H1 (cell line): ENCODE data around the gene ZNF618. TPM values are rescaled to one million over a fixed set of nuclear protein-coding genes. Genes with fewer than 3 reads are reported as not detected.

Experiments
- CTCF ChIA-PET: fragments of 300-600 bp; sonication (Branson Sonifier 250); formaldehyde crosslinking; loops from one replicate; lab custom pipeline; 2021; ENCODE audit not compliant: partially characterized antibody; lab: Charles Lee
- POLR2A ChIA-PET: fragments of 300-600 bp; sonication (Branson Sonifier 250); formaldehyde crosslinking; loops from one replicate; lab custom pipeline; 2021; ENCODE audit warnings: inconsistent platforms; ENCODE audit not compliant: partially characterized antibody; lab: Charles Lee
- DNase-seq, 2 experiments: peaks; one replicate each; pipeline versions ENCODE4 v3.0.0 to v3.0.0-alpha.2; 2010 to 2022; ENCODE audit warnings: low spot score in 2 of 2, low read depth in 1 of 2, mixed read lengths in 1 of 2
- FAIRE-seq: peaks from 2 replicates; lab custom pipeline; 2011; peaks lifted over from hg19 to GRCh38; lab: Jason Lieb, UNC
- H2AFZ ChIP-seq: 2 replicates; pipeline ENCODE4 v1.8.1; 2012; ENCODE audit warnings: low read length, inconsistent platforms
- H2AK5ac ChIP-seq: 2 replicates; pipeline ENCODE4 v1.6.1; 2013; ENCODE audit warnings: low read depth, low read length
- H2BK120ac ChIP-seq: replicated peaks from 2 replicates; pipeline ENCODE3; 2013; ENCODE audit warnings: low read depth, low read length, inconsistent platforms
- H2BK12ac ChIP-seq: 2 replicates; pipeline ENCODE4 v1.6.1; 2013; ENCODE audit warnings: low read depth, low read length
- H2BK15ac ChIP-seq: 2 replicates; pipeline ENCODE4 v1.6.1; 2013; ENCODE audit warnings: low read length
- H2BK20ac ChIP-seq: 2 replicates; pipeline ENCODE4 v1.6.1; 2013; ENCODE audit warnings: low read length
- H2BK5ac ChIP-seq: 2 replicates; pipeline ENCODE4 v1.6.1; 2013; ENCODE audit warnings: low read depth, low read length
- H3K14ac ChIP-seq: 2 replicates; pipeline ENCODE4 v1.6.1; 2013; ENCODE audit warnings: inconsistent platforms; ENCODE audit not compliant: insufficient read length
- H3K18ac ChIP-seq: 2 replicates; pipeline ENCODE4 v1.6.1; 2013; ENCODE audit warnings: low read length; ENCODE audit errors: extremely low read depth
- H3K23ac ChIP-seq: 2 replicates; pipeline ENCODE4 v1.6.1; 2013; ENCODE audit warnings: inconsistent platforms; ENCODE audit not compliant: insufficient read length
- H3K23me2 ChIP-seq: 2 replicates; pipeline ENCODE4 v1.6.1; 2013; ENCODE audit warnings: low read depth, low read length
- H3K27ac ChIP-seq: 2 replicates; pipeline ENCODE4 v1.6.1; 2011; ENCODE audit warnings: low read depth, low read length, inconsistent platforms
- H3K27me3 ChIP-seq, 4 experiments: replicated peaks in 1 of 4; 1 replicate in 1 of 4; 2 replicates in 3 of 4; pipeline versions ENCODE4 v1.6.1 to v1.8.1; 2011 to 2013; ENCODE audit warnings: low read length in 3 of 4, mild to moderate bottlenecking in 3 of 4, inconsistent platforms in 2 of 4, mixed read lengths in 2 of 4, moderate library complexity in 1 of 4; ENCODE audit not compliant: control insufficient read depth in 3 of 4, insufficient read depth in 3 of 4; ENCODE audit errors: extremely low read depth in 1 of 4
- H3K36me3 ChIP-seq, 4 experiments: 2 replicates each; pipeline versions ENCODE4 v1.6.1 to v1.8.1; 2011 to 2013; ENCODE audit warnings: mild to moderate bottlenecking in 4 of 4, low read length in 3 of 4, moderate library complexity in 2 of 4, control low read depth in 1 of 4, inconsistent platforms in 1 of 4; ENCODE audit not compliant: insufficient read depth in 4 of 4, control insufficient read depth in 2 of 4
- H3K4ac ChIP-seq: replicated peaks from 2 replicates; pipeline ENCODE3; 2013; ENCODE audit warnings: low read length, low read depth, mixed read lengths, inconsistent platforms; ENCODE audit not compliant: insufficient read length
- H3K4me1 ChIP-seq, 4 experiments: replicated peaks in 1 of 4; 1 replicate in 1 of 4; 2 replicates in 3 of 4; pipeline versions ENCODE4 v1.6.1 to v1.8.1; 2011 to 2013; ENCODE audit warnings: low read length in 3 of 4, inconsistent platforms in 2 of 4, mixed read lengths in 1 of 4; ENCODE audit not compliant: insufficient read depth in 4 of 4, control insufficient read depth in 3 of 4
- H3K4me2 ChIP-seq, 2 experiments: 2 replicates each; pipeline versions ENCODE4 v1.6.1 to v1.8.1; 2011 to 2013; ENCODE audit warnings: low read depth in 2 of 2, low read length in 2 of 2, control low read depth in 1 of 2, inconsistent platforms in 1 of 2, mild to moderate bottlenecking in 1 of 2; ENCODE audit not compliant: insufficient read depth in 1 of 2
- H3K4me3 ChIP-seq, 4 experiments: fragments of 200-600, 300-600 bp in 1 of 4; sonication (generic), shearing (Covaris generic), sonication (Bioruptor Twin) in 1 of 4; 2 replicates each; pipeline versions ENCODE4 v1.5.1 to v1.8.1; 2011 to 2016; ENCODE audit warnings: low read length in 4 of 4, low read depth in 3 of 4, control low read depth in 2 of 4, inconsistent platforms in 2 of 4, mild to moderate bottlenecking in 2 of 4, mixed read lengths in 1 of 4, moderate library complexity in 1 of 4; ENCODE audit not compliant: insufficient read depth in 2 of 4; ENCODE audit errors: extremely low read depth in 1 of 4
- H3K56ac ChIP-seq: replicated peaks from 2 replicates; pipeline ENCODE3; 2013; ENCODE audit warnings: low read depth, mild to moderate bottlenecking, mixed read lengths, low read length, inconsistent platforms; ENCODE audit not compliant: insufficient read length
- H3K79me1 ChIP-seq: 2 replicates; pipeline ENCODE4 v1.6.1; 2013; ENCODE audit warnings: low read depth, low read length, control low read depth
- H3K79me2 ChIP-seq, 2 experiments: 2 replicates each; pipeline versions ENCODE4 v1.6.1 to v1.8.1; 2012 to 2013; ENCODE audit warnings: low read length in 2 of 2, mild to moderate bottlenecking in 2 of 2, inconsistent platforms in 1 of 2; ENCODE audit not compliant: insufficient read depth in 2 of 2, control insufficient read depth in 1 of 2
- H3K9ac ChIP-seq, 4 experiments: replicated peaks in 1 of 4; 1 replicate in 1 of 4; 2 replicates in 3 of 4; pipeline versions ENCODE4 v1.6.1 to v1.8.1; 2011 to 2013; ENCODE audit warnings: low read depth in 3 of 4, low read length in 3 of 4, control low read depth in 2 of 4, mild to moderate bottlenecking in 2 of 4, moderate library complexity in 2 of 4, inconsistent platforms in 1 of 4; ENCODE audit errors: extremely low read depth in 1 of 4
- H3K9me3 ChIP-seq, 2 experiments: 2 replicates each; pipeline versions ENCODE4 v1.6.1 to v1.8.1; 2012 to 2013; ENCODE audit warnings: mild to moderate bottlenecking in 2 of 2, moderate library complexity in 2 of 2, control low read depth in 1 of 2, inconsistent platforms in 1 of 2, low read depth in 1 of 2, low read length in 1 of 2, mixed read lengths in 1 of 2; ENCODE audit not compliant: insufficient read depth in 2 of 2
- H4K20me1 ChIP-seq, 2 experiments: replicated peaks in 1 of 2; 2 replicates each; pipeline versions ENCODE3 to v1.8.1; 2011 to 2013; ENCODE audit warnings: inconsistent platforms in 2 of 2, low read length in 2 of 2, mild to moderate bottlenecking in 1 of 2; ENCODE audit not compliant: insufficient read depth in 2 of 2, control insufficient read depth in 1 of 2
- H4K5ac ChIP-seq: 2 replicates; pipeline ENCODE4 v1.6.1; 2013; ENCODE audit warnings: low read length, low read depth, mixed read lengths, inconsistent platforms; ENCODE audit not compliant: insufficient read length
- H4K8ac ChIP-seq: 2 replicates; pipeline ENCODE4 v1.8.0; 2013; ENCODE audit warnings: mild to moderate bottlenecking, moderate library complexity, low read length, inconsistent platforms; ENCODE audit not compliant: insufficient read depth; ENCODE audit errors: extremely low read depth
- H4K91ac ChIP-seq: replicated peaks from 2 replicates; pipeline ENCODE3; 2013; ENCODE audit warnings: low read length, mixed read lengths, inconsistent platforms; ENCODE audit not compliant: insufficient read length
- MAFK ChIP-seq: IDR thresholded peaks from 2 replicates; pipeline ENCODE4 v1.6.1; 2012; ENCODE audit warnings: low read depth, mild to moderate bottlenecking, improper control_type of control experiment, low read length
- WGBS, 2 experiments: shearing (Covaris generic) in 1 of 2; methylation state at CpG; one replicate each; pipeline versions ENCODE4 v1.1.6 to v1.1.7; 2013 to 2015; ENCODE audit warnings: low lambda C conversion rate in 2 of 2, mixed read lengths in 2 of 2, inconsistent platforms in 1 of 2, low coverage in 1 of 2, missing lambda C conversion rate in 1 of 2; ENCODE audit not compliant: insufficient replicate concordance in 2 of 2, insufficient coverage in 1 of 2, insufficient read length in 1 of 2; ENCODE audit errors: extremely low coverage in 1 of 2, missing lambda C conversion rate in 1 of 2; 5-methylcytosine and 5-hydroxymethylcytosine counted together
- polyA plus RNA-seq, 7 experiments: library from polyadenylated mRNA; depleted of rRNA in 3 of 7; stranded (reverse) in 5 of 7; unstranded in 2 of 7; fragments of >200 nt in 5 of 7; fragments of 200-250 nt in 2 of 7; gene quantifications; 1 replicate in 5 of 7; 2 replicates in 1 of 7; 4 replicates in 1 of 7; pipeline versions ENCODE4 v1.2.1 to v1.2.3, GENCODE V29; 2011 to 2013; ENCODE audit warnings: missing spikeins in 2 of 7, mixed read lengths in 2 of 7
- total RNA-seq: library from RNA; stranded (reverse); fragmentation: NEBNext Ultra II Directional; extraction: Animal tissue kit (Norgen Biotek cat#: 25700); gene quantifications from 2 replicates; pipeline ENCODE4 v1.2.1, GENCODE V29; 2021

ZNF618 gene
- total and polyA plus RNA-seq, 2 of the 8 experiments (the other 6 are each of a cell fraction or from before 2014, with no cell fraction given): 9.6 to 28.5 TPM

DNA sequence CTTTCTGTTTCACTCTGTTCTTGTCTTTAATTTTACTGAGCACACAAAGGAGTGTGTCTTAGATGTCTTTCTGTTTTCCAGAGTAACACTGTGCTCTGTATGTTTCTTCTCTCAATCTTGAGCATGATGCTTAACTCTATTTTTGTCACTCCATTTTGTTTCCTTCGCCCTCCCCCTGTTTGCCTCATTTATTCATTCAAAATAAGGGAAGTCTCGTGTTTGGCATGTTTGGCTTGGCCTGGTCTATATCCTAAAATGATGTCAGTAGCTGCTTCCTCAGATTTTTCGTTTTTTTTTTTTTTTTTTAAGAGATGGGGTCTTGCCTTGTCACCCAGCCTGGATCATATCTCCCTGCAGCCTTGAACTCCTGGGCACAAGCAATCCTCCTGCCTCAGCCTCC, 22.0 kb downstream of the ZNF618 start:
- Histone ChIP-seq H3K27ac (no peak overlapping the region), H3K56ac (no peak overlapping the region), H2AFZ (no peak overlapping the region), H3K79me1 (peaks cover 2% of the 10 kb centered on the region; the same call in 1 of the 2 replicates), H2BK20ac (no peak overlapping the region), H4K5ac (no peak overlapping the region), H3K27me3 (no peaks in the 10 kb centered on the region), H2BK12ac (no peak overlapping the region), H4K91ac (no peak overlapping the region), H3K4ac (no peak overlapping the region), H3K4me2 (no peak overlapping the region), H3K4me3 (no peak overlapping the region), H3K36me3 (no peaks in the 10 kb centered on the region), H3K9ac (no peak overlapping the region), H3K23me2 (no peaks in the 10 kb centered on the region), H3K23ac (no peak overlapping the region), H3K79me2 (peaks cover 0 to 34% of the 10 kb centered on the region in 2 experiments; a peak in 2 of 4 replicates), H3K14ac (no peak overlapping the region), H3K9me3 (no peaks in the 10 kb centered on the region), H4K8ac (no peak overlapping the region), H2BK120ac (no peak overlapping the region), H4K20me1 (peaks cover 0 to 2% of the 10 kb centered on the region in 2 experiments), H3K4me1 (no peaks in the 10 kb centered on the region), H2AK5ac (no peak overlapping the region), H3K18ac (no peak overlapping the region), H2BK5ac (no peak overlapping the region), H2BK15ac (no peak overlapping the region)
- DNase-seq: no peak
- ChIA-PET POLR2A (interaction anchor here (0.6 to 1.4 kb wide), 2 partner anchors 11 to 21 kb away, joined by 3 read pairs; no protein-coding TSS in a partner anchor), CTCF (interaction anchor here (1.1 to 1.3 kb wide), 4 partner anchors 10 to 44 kb away, joined by 3 read pairs; no protein-coding TSS in a partner anchor)
- FAIRE-seq: no peak
- WGBS, 2 experiments: 85% methylated on average over 3 of the region's 3 CpGs; no CpG with 5 or more reads in 1 of the 2 experiments
- TF ChIP-seq MAFK: no peak
